Measurements from ENCODE around the gene TFIP11.
"Not testable (repeated sequence)": the region's sequence is repeated elsewhere in the genome, so short reads cannot be mapped to it uniquely, and the experiment has no call there.

TFIP11 gene

DNA sequence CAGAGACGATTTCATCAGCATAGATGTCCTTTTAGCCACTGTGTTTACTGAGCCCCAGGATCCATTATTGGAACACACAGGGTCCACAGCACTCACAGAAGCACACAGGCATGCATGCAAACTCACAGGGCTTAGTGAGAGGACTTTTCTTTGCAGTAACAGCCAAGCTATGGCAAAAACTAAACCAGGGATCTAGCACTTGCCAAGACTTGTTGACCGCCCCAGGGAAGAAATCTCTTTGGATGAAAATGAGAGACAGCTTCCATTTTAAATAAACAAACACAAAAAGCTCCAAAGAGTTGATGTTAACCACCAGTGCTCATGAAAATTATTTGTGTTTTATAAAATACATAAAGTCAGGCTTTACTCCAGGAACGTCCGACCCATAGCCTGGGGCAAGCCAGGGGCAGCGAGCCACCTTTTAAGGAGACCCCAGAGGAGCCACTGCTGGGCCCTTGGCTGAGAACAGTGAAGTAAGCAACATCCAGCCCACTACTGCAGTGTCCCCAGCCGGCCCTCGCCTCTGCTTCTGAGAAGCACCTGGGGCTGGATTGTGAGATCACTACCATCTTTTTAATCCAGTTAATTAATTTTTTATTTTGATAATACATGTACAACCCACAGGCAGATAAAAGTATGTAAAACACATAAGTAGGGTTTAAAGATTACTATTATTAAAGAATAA lies 22.0 kb upstream of the TFIP11 start:
- peak overlapping the region; percentile 65 for H3K4me2 ChIP-seq (ENCODE audit: low read length)
- no peaks in the 10 kb centered on the region for H3K9me3 ChIP-seq (ENCODE audit: insufficient read depth, low read length)
- peak overlapping the region; percentile 63 for H3K27ac ChIP-seq (ENCODE audit: low read length)
- H3K27me3 ChIP-seq (ENCODE audit: low read depth, low read length), result no peaks in the 10 kb centered on the region
- no peak for TF ChIP-seq EZH2phosphoT487 (IDR thresholded peaks at IDR 0.05; ENCODE audit: low read depth)
- TF ChIP-seq, protein P1, sequence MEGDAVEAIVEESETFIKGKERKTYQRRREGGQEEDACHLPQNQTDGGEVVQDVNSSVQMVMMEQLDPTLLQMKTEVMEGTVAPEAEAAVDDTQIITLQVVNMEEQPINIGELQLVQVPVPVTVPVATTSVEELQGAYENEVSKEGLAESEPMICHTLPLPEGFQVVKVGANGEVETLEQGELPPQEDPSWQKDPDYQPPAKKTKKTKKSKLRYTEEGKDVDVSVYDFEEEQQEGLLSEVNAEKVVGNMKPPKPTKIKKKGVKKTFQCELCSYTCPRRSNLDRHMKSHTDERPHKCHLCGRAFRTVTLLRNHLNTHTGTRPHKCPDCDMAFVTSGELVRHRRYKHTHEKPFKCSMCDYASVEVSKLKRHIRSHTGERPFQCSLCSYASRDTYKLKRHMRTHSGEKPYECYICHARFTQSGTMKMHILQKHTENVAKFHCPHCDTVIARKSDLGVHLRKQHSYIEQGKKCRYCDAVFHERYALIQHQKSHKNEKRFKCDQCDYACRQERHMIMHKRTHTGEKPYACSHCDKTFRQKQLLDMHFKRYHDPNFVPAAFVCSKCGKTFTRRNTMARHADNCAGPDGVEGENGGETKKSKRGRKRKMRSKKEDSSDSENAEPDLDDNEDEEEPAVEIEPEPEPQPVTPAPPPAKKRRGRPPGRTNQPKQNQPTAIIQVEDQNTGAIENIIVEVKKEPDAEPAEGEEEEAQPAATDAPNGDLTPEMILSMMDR (IDR thresholded peaks at IDR 0.05; ENCODE audit: low read depth, low read length), result no peak
- peak overlapping the region; percentile 44 for H3K9ac ChIP-seq (ENCODE audit: low read length)
- H4K20me1 ChIP-seq (ENCODE audit: insufficient read depth, low read length), result no peaks in the 10 kb centered on the region
- H3K4me3 ChIP-seq (ENCODE audit: low read length), result peak overlapping the region; percentile 12; the same call in 1 of the 2 replicates
- H3K4me1 ChIP-seq (ENCODE audit: low read length), result peaks cover 49% of the 10 kb centered on the region
- no peaks in the 10 kb centered on the region for H3K36me3 ChIP-seq (replicated peaks; ENCODE audit: low read depth, low read length)
- peak overlapping the region; percentile 4; the same call in 1 of the 2 replicates for H2AFZ ChIP-seq (ENCODE audit: low read depth, low read length)
- no peaks in the 10 kb centered on the region for H3K79me2 ChIP-seq (ENCODE audit: low read length)

DNA sequence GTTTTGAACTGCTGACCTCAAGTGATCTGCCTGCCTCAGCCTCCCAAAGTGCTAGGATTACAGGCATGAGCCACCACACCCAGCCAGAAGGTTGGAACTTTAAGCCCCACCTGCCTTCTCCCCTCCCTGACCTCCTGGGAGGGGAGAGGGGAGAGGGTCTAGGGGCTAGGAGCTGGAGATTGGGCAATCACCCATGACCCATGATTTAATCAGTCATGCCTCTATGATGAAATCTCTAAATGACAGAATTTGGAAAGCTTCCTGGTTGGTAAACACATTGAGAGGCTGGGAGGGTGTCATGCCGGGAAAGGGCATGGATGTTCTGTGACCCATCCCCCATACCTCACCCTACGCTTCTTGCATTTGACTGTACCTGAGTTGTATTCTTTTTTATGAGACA lies 17.1 kb upstream of the TFIP11 start:
- Histone ChIP-seq H3K4me1 (ENCODE audit: low read length) (peaks cover 35% of the 10 kb centered on the region), H3K9ac (ENCODE audit: low read length) (no peak overlapping the region), H2AFZ (ENCODE audit: low read depth, low read length) (no peak overlapping the region), H3K4me2 (ENCODE audit: low read length) (no peak overlapping the region), H3K4me3 (ENCODE audit: low read length) (no peak overlapping the region), H4K20me1 (ENCODE audit: insufficient read depth, low read length) (no peaks in the 10 kb centered on the region), H3K79me2 (ENCODE audit: low read length) (no peaks in the 10 kb centered on the region), H3K36me3 (replicated peaks; ENCODE audit: low read depth, low read length) (no peaks in the 10 kb centered on the region), H3K9me3 (ENCODE audit: insufficient read depth, low read length) (no peaks in the 10 kb centered on the region), H3K27ac (ENCODE audit: low read length) (no peak overlapping the region), H3K27me3 (ENCODE audit: low read depth, low read length) (no peaks in the 10 kb centered on the region)
- no peak for TF ChIP-seq EZH2phosphoT487 (IDR thresholded peaks at IDR 0.05; ENCODE audit: low read depth)
- TF ChIP-seq, protein P1 (IDR thresholded peaks at IDR 0.05; ENCODE audit: low read depth, low read length), result no peak

DNA sequence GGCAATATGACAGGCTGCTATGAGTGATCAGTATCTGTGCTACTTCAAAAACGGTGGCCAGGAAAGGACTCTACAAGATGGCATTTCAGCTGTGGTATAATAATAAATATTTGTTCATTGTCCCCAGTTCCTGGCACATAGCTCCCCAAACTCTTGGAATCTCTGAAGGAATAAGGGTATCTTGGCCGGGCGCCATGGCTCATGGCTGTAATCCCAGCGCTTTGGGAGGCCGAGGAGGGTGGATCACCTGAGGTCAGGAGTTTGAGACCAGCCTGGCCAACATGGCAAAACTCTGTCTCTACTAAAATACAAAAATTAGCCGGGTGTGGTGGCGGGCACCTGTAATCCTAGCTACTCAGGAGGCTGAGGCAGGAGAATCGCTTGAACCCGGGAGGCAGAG lies 16.2 kb upstream of the TFIP11 start:
- H3K36me3 ChIP-seq (replicated peaks; ENCODE audit: low read depth, low read length); H3K27me3 ChIP-seq (ENCODE audit: low read depth, low read length); H3K79me2 ChIP-seq (ENCODE audit: low read length); H2AFZ ChIP-seq (ENCODE audit: low read depth, low read length); H3K4me2 ChIP-seq (ENCODE audit: low read length); H3K9me3 ChIP-seq (ENCODE audit: insufficient read depth, low read length); H3K4me3 ChIP-seq (ENCODE audit: low read length); H3K27ac ChIP-seq (ENCODE audit: low read length); H4K20me1 ChIP-seq (ENCODE audit: insufficient read depth, low read length); H3K9ac ChIP-seq (ENCODE audit: low read length): not testable (repeated sequence)
- peaks cover 27% of the 10 kb centered on the region for H3K4me1 ChIP-seq (ENCODE audit: low read length)

DNA sequence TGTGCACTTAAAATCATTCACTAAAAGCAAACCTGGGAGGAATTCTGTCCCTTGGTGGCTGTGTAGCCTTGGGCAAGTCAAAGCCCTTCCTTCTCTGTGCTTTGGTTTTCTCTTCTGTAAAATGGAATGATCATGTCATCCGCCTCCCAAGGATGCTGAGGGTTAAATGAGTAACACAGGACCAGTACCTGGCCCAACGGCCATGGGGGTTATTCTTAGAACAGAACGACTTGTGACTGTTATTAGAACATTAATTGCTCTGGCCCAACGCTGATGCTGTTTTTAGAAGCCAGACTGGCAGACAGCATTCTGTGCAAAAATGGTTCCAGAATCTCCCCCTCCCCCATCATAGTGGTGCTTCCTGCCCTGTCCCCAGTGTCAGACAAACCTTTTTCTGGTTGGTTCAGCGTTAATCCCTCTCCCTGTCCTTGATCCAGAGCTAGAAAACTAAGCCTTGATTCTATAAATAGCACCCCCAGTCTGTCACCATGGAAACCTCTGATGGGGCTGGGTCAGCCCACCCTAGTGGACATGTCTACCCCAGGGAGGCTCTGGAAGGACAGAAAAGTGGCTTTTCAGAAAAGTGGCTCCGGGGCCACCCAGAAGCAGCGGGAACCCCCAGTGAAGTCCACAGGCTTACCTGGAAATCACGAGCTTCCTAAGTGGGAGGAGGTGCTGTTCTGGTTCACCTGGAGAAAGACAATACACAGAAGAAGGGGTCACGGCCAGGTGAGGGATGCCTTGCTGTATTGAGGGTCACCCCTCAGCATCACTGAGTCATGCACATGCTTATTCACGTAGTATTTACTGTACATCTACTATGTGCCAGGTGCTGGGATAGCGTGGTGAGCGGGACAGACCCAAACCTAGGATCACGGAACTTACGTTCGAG lies 15.5 kb upstream of the TFIP11 start:
- Histone ChIP-seq H3K4me2 (ENCODE audit: low read length) (no peak overlapping the region), H3K79me2 (ENCODE audit: low read length) (no peaks in the 10 kb centered on the region), H3K27me3 (ENCODE audit: low read depth, low read length) (no peaks in the 10 kb centered on the region), H3K9ac (ENCODE audit: low read length) (no peak overlapping the region), H3K4me3 (ENCODE audit: low read length) (no peak overlapping the region), H4K20me1 (ENCODE audit: insufficient read depth, low read length) (no peaks in the 10 kb centered on the region), H2AFZ (ENCODE audit: low read depth, low read length) (no peak overlapping the region), H3K9me3 (ENCODE audit: insufficient read depth, low read length) (no peaks in the 10 kb centered on the region), H3K4me1 (ENCODE audit: low read length) (peaks cover 20% of the 10 kb centered on the region), H3K27ac (ENCODE audit: low read length) (no peak overlapping the region), H3K36me3 (replicated peaks; ENCODE audit: low read depth, low read length) (no peaks in the 10 kb centered on the region)
- TF ChIP-seq EZH2phosphoT487 (IDR thresholded peaks at IDR 0.05; ENCODE audit: low read depth), result no peak
- TF ChIP-seq, protein P1 (IDR thresholded peaks at IDR 0.05; ENCODE audit: low read depth, low read length), result no peak

All from OCI-LY3 (cell line).